CD4-positive, alpha-beta T cell (primary cell): Measurements from ENCODE around the gene TMEM61. TPM values are rescaled to one million over a fixed set of nuclear protein-coding genes. Genes with fewer than 3 reads are reported as not detected.

ENCODE experiments used
- ATAC-seq: fragments of 200-7000 bp; cut with Tn5 transposase; one replicate; pipeline ENCODE4 v1.10.0; 2022; ENCODE audit warnings: mild to moderate bottlenecking; ENCODE audit not compliant: poor library complexity
- CTCF ChIA-PET: fragments of 350-600 bp; sonication (Branson Sonifier 250); formaldehyde crosslinking; loops from one replicate; lab custom pipeline; 2021; ENCODE audit warnings: antibody characterized with exemption, inconsistent platforms; lab: Charles Lee
- POLR2A ChIA-PET: fragments of 350-600 bp; sonication (Branson Sonifier 250); formaldehyde crosslinking; loops from one replicate; lab custom pipeline; 2021; ENCODE audit warnings: antibody characterized with exemption, inconsistent platforms; lab: Charles Lee
- DNase-seq, 14 experiments: peaks; one replicate each; pipeline ENCODE4 v3.0.0-alpha.2; 2013 to 2020; ENCODE audit warnings: mixed read lengths in 2 of 14
- H3K27ac ChIP-seq, 2 donors: one replicate each; pipeline versions ENCODE4 v1.5.1 to v1.7.0; 2013; ENCODE audit warnings: low read length in 2 of 2, low read depth in 1 of 2, mild to moderate bottlenecking in 1 of 2
- H3K27me3 ChIP-seq, 2 experiments: 1 replicate in 1 of 2; 2 replicates in 1 of 2; pipeline versions ENCODE4 v1.6.1 to v1.7.0; 2013; ENCODE audit warnings: low read length in 2 of 2, control low read depth in 1 of 2, mild to moderate bottlenecking in 1 of 2, moderate library complexity in 1 of 2; ENCODE audit not compliant: insufficient read depth in 2 of 2, control insufficient read depth in 1 of 2
- H3K36me3 ChIP-seq: one replicate; pipeline ENCODE4 v1.6.1; 2013; ENCODE audit warnings: low read length, control low read depth; ENCODE audit not compliant: insufficient read depth
- H3K4me1 ChIP-seq: one replicate; pipeline ENCODE4 v1.6.1; 2013; ENCODE audit warnings: low read length, control low read depth; ENCODE audit not compliant: insufficient read depth
- H3K4me3 ChIP-seq: one replicate; pipeline ENCODE4 v1.5.1; 2013; ENCODE audit warnings: mild to moderate bottlenecking, low read length, moderate library complexity
- H3K9me3 ChIP-seq, 2 experiments: 1 replicate in 1 of 2; 2 replicates in 1 of 2; pipeline versions ENCODE4 v1.6.1 to v1.7.0; 2013; ENCODE audit warnings: low read length in 2 of 2, mild to moderate bottlenecking in 2 of 2, control low read depth in 1 of 2, moderate library complexity in 1 of 2; ENCODE audit not compliant: control insufficient read depth in 1 of 2, insufficient read depth in 1 of 2
- H3K27ac Mint-ChIP-seq: one replicate; pipeline ENCODE4 v1.8.0; 2020; ENCODE audit warnings: mixed read lengths
- H3K27me3 Mint-ChIP-seq: one replicate; pipeline ENCODE4 v1.8.0; 2021; ENCODE audit warnings: mixed read lengths
- H3K36me3 Mint-ChIP-seq: one replicate; pipeline ENCODE4 v1.8.0; 2021; ENCODE audit warnings: low read depth, mixed read lengths
- H3K4me1 Mint-ChIP-seq: one replicate; pipeline ENCODE4 v1.8.0; 2021; ENCODE audit warnings: low read depth, mixed read lengths
- H3K4me3 Mint-ChIP-seq: one replicate; pipeline ENCODE4 v1.8.0; 2020; ENCODE audit warnings: mild to moderate bottlenecking, mixed read lengths
- H3K9me3 Mint-ChIP-seq: one replicate; pipeline ENCODE4 v1.8.0; 2020; ENCODE audit warnings: mixed read lengths
- CTCF ChIP-seq: fragments of 200-600 bp; IDR thresholded peaks from one replicate; pipeline ENCODE4 v1.8.0; 2022; ENCODE audit warnings: antibody characterized with exemption, mild to moderate bottlenecking
- intact Hi-C, 2 experiments: fragments of 100-400 bp; cut with DNase I in 1 of 2; cut with micrococcal nuclease in 1 of 2; formaldehyde crosslinking; loops; one replicate each; pipeline versions ENCODE4 v1.15.1 to v1.9.0; 2023 to 2025; cut with DNase I, micrococcal nuclease
- total RNA-seq, 174 experiments: library from RNA in 2 of 174; stranded (reverse) in 2 of 174; gene quantifications; one replicate each; pipeline ENCODE4 v1.2.3 and lab custom pipeline; 2021 to 2026

TMEM61 gene
- total RNA-seq, 2 experiments from 2014 or later, result not detected

DNA sequence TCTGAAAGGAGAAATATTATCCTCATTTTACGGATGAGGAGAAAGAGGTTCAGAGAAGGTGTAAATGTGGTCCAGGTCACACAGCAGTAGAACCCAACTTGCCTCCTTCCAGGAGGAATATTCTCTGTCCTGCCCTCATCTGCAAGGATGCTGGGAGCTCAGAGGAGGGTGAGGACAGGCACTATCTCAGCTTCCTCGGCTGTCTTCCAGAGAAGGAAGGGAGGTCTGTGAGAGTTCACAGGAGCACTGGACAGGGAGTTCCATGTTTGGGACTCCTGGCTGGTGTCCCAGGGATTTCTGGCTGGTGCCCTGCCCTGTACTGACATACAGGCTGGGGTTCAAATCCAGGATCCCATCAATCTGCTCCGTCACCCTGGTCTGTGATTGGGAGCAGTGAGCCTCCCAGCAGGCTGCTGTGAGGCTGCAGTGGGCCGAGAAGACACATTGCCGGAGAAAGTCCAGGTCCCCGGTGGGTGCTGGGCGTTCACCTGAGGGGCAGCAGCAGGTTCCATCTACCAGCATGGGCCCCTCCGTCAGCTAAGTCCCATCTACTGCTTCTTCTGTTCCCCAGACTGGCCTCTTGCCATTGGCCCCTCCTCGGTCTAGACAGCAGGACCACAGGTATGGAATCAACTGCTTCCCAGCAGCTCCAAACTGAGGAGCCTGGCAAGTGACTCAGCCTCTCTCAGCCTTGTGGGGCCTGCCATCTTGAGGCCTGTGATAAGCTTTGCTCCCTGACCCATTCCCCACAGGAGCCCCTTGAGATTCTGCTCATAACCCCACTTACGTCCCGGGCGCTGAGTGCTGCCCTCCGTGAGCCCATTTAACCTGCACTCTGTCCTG, 9.8 kb downstream of the TMEM61 start:
- Histone ChIP-seq H3K4me1 (no peaks in the 10 kb centered on the region), H3K27ac (no peak overlapping the region), H3K9me3 (no peaks in the 10 kb centered on the region), H3K4me3 (no peak overlapping the region), H3K36me3 (no peaks in the 10 kb centered on the region), H3K27me3 (no peaks in the 10 kb centered on the region)
- no peak overlapping the region for H3K4me3 Mint-ChIP-seq
- H3K27ac Mint-ChIP-seq, result no peak overlapping the region
- no peaks in the 10 kb centered on the region for H3K36me3 Mint-ChIP-seq
- POLR2A ChIA-PET, result no interaction called here
- intact Hi-C loops, result loop anchor here in 1 of 2 experiments (10.0 kb wide), 1 partner anchor 925 kb away; no protein-coding TSS in a partner anchor
- DNase-seq (no peak), ATAC-seq (no peak)
- peaks cover 4% of the 10 kb centered on the region for H3K27me3 Mint-ChIP-seq
- H3K4me1 Mint-ChIP-seq, result peaks cover 4% of the 10 kb centered on the region
- CTCF ChIA-PET, result no interaction called here
- H3K9me3 Mint-ChIP-seq, result no peaks in the 10 kb centered on the region
- no peak for TF ChIP-seq CTCF

- no peak overlapping the region for H3K27ac Mint-ChIP-seq
- intact Hi-C loops, result loop anchor here in 1 of 2 experiments (10.0 kb wide), 1 partner anchor 926 kb away; no protein-coding TSS in a partner anchor
- TF ChIP-seq CTCF, result no peak
Observed at GRCh38 chr1:54990916-54991315, 10.5 kb downstream of the TMEM61 start.

DNA sequence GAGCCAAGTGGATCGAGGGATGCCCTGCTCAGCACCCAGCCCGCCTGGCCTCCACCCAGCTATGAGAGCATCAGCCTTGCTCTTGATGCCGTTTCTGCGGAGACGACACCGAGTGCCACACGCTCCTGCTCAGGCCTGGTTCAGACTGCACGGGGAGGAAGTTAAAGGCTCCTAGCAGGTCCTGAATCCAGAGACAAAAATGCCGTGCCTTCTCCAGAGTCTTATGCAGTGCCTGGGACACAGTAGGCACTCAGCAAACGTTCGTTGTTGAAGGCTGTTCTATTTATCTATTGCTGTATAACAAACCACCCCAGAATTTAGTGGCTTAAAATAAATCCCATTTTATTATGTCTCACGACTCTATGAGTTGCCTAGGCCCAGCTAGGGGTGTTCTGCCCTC, 11.5 kb downstream of the TMEM61 start:
- H3K36me3 ChIP-seq, result no peaks in the 10 kb centered on the region
- TF ChIP-seq CTCF, result no peak
- peaks cover 17% of the 10 kb centered on the region for H3K4me1 ChIP-seq
- POLR2A ChIA-PET, result no interaction called here
- Mint-ChIP-seq H3K27ac (no peak overlapping the region), H3K27me3 (peaks cover 22% of the 10 kb centered on the region), H3K4me3 (no peak overlapping the region), H3K4me1 (peaks cover 18% of the 10 kb centered on the region), H3K36me3 (no peaks in the 10 kb centered on the region), H3K9me3 (no peaks in the 10 kb centered on the region)
- no peak overlapping the region for H3K27ac ChIP-seq
- peaks cover 7 to 11% of the 10 kb centered on the region in 2 experiments for H3K27me3 ChIP-seq
- H3K4me3 ChIP-seq, result no peak overlapping the region
- CTCF ChIA-PET, result no interaction called here
- ATAC-seq, result no peak
- H3K9me3 ChIP-seq, result peaks cover 0 to 8% of the 10 kb centered on the region in 2 experiments
- intact Hi-C loops, result loop anchor here in 1 of 2 experiments (10.0 kb wide), 1 partner anchor 927 kb away; no protein-coding TSS in a partner anchor
- DNase-seq, result no peak

More at GRCh38 chr1:54990916-54991315, 10.5 kb downstream of the TMEM61 start:
- H3K9me3 ChIP-seq, result peaks cover 0 to under 1% of the 10 kb centered on the region in 2 experiments
- peaks cover 11% of the 10 kb centered on the region for H3K4me1 Mint-ChIP-seq
- H3K27me3 Mint-ChIP-seq, result peaks cover 12% of the 10 kb centered on the region
- CTCF ChIA-PET, result no interaction called here
- H3K27me3 ChIP-seq, result peaks cover 2 to 3% of the 10 kb centered on the region in 2 experiments
- no peak overlapping the region for H3K4me3 Mint-ChIP-seq
- H3K36me3 Mint-ChIP-seq, result no peaks in the 10 kb centered on the region
- DNase-seq (no peak), ATAC-seq (no peak)
- POLR2A ChIA-PET, result no interaction called here
- H3K4me1 ChIP-seq, result peaks cover 7% of the 10 kb centered on the region
- no peaks in the 10 kb centered on the region for H3K9me3 Mint-ChIP-seq
- no peaks in the 10 kb centered on the region for H3K36me3 ChIP-seq
- no peak overlapping the region for H3K27ac ChIP-seq
- H3K4me3 ChIP-seq, result no peak overlapping the region
